Measurements from ENCODE around the gene RAB4A.

Gene RAB4A, protein sequence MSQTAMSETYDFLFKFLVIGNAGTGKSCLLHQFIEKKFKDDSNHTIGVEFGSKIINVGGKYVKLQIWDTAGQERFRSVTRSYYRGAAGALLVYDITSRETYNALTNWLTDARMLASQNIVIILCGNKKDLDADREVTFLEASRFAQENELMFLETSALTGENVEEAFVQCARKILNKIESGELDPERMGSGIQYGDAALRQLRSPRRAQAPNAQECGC
- total RNA-seq = 18.0 to 25.1 (median 21.7) reads per million in 4 donors

DNA sequence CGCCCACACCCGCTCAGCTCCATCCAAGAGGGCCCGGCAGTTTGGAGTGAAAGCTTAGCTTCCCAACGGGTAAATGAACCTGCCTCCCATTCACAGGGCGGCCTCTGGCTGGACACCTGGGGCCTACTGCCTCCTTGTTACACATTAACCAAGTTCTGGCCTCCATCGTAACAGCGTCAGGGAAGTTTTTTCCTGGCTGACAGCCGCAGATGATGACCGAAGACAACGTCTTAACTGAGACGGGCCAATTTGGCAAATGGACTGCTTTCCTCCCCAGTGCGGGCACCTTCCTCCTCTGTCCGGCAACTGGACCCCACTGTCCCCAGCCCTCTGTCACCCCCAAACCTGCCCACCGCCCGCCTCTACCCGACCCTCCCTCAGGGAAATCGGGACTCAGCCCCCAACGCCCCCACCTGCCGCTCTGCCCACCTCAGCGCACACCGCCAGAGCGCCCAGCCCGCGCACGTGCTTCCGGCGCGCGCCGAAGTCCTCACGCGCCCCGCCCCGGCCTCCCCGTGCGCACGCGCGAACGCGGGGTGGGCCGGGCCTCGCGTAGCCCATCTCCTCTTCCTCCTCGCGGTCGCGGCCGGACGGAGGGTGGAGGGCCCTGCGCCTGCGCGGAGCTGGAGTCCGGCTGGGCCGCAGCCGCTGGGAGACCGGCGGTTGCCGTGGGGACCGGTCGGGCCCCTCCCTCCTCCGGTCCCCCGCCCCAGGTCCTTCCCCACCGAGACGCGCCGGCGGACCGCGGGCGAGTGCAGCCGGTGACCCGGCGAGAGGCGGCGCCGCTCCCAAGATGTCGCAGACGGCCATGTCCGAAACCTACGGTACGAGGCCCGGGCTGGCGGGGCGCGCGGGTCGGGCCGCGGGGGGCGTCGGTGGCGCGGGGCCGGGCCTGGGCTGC, at the start of gene RAB4A:
Gene RAB4A, plus strand, starts transcription at position 565 of the 901 bp plus-strand sequence. Its CDS starts 229 bp downstream, at position 794.
- peak; percentile 55 to 83 (median 58) for DNase-seq

DNA sequence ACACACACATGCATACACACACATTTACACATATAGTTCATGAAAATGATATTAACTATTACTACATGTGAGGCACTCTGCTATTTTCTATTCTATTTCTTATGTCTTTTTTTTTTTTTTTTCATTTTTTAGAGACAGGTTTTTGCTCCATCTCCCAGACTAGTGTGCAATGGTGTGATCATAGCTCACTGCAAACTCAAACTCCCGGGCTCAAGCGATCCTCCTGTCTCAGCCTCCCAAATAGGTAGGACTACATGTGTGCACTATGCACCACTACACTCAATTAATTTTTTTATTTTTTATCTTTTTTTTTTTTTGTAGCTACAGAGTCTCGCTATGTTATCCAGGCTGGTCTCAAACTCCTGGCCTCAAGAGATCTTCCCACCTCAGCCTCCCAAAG, 48.8 kb upstream of the RAB4A start:
- no peak for DNase-seq

DNA sequence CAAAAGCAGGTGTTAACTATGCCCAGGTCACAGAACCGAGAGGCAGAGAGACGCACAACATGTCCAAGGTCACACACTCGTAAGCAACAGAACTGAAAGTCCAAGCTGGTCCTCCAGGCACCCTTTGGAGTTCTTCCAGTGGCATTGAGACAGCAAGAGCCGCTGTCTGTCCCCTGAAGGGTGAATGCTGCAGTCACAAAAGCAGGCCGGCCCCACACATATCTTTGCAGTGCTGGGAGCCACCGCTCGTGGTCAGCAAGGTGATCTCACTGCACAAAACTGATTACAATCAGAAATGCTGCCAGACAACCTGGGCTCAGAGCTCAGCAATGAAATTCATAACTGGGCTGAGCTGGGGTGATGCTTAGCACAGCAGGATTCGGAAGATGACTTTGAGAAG, 47.4 kb upstream of the RAB4A start:
- no peak for DNase-seq

DNA sequence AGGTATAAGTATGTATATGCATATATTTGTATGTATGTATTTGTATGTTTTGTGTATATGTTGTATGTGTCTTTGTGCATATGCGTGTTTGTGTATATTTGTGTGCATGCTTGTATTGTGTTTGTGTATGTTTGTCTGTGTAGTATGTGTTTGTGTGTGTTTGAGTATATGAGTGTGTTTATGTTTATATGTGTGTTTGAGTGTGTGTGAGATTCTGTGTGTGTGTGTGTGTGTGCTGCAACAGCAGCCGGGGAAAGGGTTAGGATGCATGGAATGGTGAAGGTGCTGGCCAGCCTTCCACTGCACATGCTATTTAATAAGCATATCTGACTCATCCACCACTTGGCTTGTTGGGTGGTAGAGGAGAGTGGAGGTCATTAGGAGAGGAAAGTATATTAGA, 46.6 kb upstream of the RAB4A start:
- no peak for DNase-seq

DNA sequence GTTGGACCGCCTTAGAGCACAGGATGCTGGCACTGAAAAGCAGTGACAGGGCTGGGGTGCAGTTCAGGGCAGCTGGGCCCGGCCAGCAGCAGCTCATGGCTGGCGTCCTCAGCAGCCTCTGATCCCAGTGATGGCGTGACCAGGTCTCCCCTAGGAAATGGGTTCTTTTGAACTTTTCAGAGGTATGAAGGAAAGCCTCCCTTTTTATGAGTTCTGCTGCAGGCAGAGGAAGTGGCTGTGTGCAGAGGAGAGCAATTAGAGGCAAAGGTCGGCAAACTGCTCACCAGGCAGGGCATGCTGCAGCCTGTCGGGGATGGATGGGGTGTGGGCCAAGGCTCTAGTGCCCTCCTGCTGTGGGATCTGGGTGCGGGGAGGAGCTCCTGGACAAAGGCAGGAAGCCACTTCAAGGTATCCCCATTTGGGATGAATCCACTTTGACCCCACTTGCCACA, 45.6 kb upstream of the RAB4A start:
- no peak for DNase-seq

DNA sequence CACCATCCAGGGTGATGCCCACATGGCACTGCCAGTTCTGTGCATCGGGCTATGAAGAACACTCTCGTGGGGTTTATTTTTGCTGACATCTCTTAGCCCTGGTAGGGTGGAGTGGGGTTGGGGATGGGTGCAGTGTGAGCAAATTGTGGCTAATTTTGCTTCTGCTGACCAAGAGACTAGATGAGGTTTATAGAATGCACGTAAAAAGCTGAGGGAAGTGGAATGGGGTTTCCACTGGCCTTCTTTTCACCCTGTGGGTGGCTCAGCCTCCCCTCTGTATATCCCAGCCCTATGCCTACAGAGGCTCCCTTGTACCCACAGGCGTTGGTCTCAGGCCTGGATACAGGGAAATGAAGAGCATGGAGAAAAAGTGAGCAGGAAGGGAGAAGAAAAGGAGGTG, 44.1 kb upstream of the RAB4A start:
- no peak for DNase-seq

DNA sequence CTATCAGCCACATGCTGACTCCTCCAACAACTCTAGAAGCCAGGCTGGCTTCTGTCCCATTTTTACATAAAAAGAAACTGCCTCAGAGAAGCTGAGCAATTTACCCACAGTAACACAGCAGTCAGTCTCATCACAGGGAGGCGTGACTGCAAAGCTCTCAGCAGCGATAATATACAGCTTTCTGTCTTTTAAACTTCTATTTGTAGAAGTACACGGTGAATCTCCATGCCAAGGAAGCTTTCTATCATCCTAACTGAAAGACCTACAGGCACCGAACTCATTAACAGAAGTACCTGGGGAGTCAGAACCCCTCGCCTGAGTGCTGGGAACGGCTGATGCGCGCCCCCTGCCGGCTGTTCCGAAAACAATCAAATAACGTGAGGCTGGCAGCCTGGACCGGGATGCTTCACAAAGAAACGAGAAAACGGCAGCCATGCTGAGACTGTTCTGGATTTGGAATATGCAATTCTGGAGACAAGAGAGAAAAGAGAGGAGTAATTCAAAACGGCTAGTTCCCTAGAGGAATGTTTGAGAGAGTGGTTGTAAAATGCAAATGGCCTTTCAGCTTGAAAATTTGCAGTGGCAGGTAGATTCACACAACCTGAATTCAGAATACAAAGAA, 43.5 kb upstream of the RAB4A start:
- peak; percentile 56 to 78 (median 69) for DNase-seq

DNA sequence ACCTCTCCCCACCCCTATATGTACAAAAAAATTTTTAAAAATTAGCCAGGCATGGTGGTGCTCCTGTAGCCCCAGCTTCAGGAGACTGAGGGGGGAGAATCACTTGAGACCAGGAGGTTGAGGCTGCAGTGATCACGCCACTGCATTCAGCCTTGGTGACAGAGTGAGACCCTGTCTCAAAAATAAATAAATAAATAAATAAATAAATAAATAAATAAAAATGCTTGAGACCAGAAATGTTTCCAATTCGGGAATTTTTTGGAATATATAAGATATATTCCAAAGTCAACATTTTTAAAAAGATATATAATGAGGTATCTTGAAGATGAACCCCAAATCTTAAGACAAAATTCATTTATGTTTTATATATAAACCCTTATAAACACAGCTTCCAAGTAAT, 42.4 kb upstream of the RAB4A start:
- no peak for DNase-seq

DNA sequence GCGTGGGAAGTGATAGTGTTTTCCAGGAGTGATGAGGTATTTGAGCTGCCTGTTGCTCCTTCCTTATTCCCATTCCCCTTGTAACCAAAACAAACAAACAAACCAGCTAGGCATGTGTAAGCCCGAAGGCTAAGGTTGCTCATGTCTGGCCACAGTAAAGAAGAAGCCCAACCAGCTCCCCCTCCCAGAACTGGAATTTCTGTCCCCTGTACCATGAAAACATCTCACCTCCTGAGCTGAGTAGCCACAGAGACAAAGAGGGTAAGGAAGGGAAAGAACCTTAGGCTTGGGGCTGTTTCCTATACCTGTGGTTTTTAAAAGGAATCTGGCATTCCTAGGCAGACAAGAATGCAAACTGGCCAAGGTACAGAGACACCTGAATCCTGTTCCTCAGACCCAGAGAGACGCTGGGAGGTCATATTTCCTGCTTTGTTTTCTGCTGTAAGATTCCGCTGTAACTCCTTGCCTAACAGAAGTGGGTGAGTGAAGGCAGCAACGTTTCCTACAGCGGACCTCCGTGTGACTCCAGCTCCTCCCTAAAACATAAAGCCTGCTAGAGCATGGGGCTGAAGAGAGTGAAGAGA, 41.7 kb upstream of the RAB4A start:
- no peak for DNase-seq

DNA sequence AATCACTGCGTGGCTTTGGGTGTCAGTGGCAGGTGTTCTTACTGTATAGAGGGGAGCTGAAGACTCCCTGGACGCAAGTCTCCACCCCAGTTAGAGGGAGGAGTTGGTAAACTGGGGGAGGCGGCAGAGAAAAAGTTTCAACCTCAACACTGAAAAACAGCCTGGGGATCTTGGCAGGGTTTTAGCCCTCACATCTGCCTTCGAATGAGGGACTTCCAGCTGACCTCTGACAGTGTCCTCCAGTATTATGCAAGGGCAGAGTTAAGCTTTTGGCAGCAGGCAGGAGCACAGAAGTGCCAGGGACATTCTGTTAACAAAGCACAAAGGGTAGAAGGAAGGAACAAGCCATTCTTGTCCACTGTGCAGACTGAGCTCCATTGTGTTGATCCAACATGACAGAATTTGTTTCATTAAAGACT, 41.2 kb upstream of the RAB4A start:
- no peak for DNase-seq

DNA sequence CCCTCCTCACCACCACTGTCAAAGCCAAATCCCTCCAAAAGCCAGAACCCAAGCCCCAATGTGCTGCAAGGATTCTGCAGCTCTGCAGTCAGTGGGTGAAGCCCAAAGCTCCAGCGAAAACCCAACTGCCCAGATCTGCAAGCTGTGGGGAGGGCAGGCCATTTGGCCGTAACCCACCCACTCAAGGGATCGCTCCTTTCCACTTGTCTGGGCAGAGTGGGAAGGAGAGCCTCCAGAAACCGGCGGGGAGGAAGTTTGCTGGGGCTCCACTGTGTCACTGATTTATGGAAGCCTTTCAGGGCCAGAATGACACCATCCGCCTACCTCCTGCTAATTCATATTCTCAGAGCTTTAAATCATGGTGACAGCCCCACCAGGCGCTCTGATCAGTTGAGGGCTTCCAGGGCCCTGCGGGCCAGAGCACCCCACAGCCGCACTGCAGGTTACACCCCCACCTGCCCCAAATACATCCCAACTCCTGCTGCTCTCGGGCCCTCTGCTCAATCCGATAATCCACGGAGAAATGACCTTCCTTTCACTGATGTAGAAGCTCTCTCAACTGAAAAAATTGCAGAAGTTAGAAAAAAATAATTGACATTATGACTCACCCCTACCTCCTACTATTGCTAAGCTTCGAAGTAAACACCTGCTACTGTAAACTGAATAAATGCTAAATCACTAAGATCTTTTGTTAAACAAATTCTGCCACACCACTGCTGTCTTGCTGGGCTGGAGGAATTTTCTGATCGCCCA, 40.6 kb upstream of the RAB4A start:
- no peak for DNase-seq

DNA sequence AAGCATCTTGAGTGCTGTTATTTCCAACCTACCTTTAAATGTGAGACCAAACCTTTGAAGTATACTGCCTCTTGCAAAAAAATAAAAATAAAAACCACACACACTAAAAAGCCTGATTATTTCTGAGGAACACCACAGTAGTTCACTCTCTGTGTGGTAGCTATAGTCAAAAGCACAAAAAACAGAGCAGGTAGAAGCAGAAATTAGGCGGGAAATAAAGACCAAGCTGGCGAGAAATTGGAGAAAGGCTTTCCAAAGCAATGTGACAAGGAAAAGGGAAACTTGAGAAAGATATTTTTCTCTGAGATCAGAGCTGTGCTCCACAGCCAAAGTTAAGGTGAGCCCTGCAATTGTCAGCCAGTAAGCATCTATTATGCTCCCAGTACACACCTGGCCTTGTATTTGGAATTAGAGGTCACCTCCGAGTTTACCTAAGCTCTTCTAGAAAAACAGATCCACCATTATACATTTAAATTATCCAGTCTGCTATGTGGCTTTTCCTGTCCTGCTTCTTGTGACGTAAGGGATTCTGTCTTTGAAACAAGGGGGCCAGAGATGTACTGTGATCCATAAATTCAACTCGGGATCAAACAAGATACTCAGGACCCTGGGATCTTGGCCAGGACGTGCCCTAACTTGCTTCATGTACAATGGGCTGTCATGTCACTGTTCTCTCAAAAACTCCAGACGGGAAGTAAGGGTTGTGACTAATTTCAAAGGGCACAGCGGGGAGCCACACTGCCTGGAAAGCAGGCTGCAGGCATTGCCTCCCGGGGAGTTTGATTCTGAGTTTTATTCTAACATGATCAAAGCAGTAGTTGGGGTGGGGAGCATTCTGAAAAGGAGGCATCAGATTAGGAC, 39.8 kb upstream of the RAB4A start:
- DNase-seq = no peak

DNA sequence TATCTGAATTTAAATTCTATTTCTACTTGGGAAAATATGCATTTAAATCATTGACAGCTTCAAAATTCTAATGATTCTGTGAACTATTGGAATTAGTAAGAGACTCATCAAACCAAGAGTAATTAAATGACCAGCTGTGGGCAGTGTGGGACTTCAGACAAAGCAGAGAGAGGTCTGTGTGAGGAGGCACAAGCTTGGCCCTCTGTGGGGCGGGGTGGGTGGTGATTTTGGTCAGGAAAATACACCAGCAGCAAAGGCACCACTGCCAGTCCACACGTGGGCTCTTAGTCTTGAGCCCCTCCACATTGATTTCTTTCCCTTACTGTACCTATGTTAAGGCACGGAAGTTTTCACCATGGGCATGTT, 39.2 kb upstream of the RAB4A start:
- no peak for DNase-seq

DNA sequence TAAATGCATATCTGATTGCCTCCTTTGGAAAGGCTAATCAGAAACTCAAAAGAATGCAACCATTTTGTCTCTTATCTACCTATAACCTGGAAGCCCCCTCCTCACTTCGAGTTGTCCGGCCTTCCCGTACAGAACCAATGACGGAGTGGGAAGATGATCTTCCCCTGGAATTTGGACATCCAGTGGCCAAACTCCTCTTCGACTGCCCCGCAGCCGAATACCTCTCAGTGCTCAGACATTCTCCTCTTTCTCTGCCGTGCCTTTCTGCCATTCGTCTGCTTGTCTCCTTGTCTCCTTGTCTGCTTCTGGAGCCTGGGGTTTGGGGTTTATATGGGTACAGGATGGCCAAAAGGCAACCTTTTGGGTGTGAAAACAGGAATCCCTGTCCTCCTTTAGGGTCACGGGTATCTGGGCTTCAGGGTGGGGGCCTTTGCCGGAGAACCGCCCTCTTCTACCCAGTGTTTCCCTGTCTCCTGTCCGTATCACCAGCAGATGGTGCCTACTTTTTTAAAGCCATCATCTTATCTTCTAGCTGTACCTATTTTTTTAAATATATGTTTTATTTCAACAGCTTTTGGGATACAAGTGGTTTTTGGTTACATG, 35.9 kb upstream of the RAB4A start:
- DNase-seq = no peak

DNA sequence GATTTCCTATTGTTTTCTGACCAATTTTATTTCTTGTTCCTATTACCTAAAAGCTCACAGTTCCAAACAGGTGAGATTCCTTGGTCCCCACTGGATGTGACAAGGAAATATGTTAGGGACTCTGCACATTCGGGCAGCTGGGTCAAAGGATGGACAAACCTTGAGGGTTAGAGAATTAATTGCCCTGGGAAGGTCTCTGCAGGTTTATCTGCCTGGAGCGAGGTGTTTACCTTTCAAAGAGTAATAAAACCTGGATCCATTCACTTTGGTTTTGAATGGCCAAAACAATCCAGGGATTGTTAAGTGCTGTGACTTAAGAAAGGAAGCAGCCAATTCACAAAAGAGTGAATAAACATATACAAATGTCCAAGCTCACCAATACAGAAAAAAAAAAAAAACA, 33.6 kb upstream of the RAB4A start:
- no peak for DNase-seq

DNA sequence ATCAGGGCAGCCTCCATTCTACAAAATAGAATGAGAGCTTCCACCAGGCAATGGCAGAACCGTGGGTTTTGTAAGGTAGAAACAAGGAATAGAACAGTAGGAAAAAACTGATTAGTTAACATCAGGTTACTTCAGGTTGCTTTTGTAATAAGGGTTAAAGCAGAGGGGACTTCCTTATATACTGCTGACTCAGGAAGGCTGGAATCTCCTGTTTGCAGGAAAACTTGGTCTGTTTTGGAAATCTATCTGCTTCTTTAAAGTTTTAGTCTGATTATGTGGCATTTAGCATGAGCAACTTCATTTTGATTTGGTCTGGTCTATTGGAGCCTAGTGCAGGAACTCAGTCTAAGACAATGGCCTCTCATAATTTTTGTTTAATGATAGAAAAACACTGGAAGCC, 32.7 kb upstream of the RAB4A start:
- DNase-seq = no peak

DNA sequence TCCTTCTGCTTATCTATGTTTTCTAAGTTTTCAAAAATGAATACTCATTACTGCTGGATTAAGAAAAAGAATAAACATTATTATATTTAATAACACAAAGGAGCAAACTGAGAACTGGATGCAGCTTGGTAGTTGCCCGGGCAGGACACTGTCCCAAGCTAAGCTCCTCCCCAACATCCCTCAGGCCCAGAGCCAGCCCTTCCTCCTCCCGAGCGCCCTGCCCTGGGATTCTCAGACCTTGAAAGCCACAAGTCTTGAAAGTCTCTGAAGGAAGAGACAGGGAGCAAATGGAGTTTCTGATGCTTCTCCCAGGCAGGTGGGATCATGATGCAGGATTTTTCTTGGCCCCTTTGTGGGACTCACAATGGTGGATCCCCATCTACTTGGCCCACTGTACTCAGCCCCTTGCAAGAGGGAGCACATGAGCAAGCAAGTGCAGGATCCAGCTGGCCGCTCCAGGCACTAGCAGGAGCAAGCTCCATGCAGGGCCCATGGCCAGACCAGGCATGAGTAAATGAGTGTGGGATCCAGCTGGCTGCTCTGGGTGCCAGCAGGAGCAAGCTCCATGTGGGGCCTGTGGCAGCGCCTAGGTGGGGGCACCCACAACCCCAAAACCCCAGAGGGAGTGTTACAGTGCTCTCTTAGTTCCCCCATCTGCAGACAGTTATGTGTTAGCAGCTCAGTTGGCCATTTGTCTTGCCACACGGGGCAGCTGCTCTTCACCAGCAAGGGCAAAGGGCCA, 32.1 kb upstream of the RAB4A start:
- no peak for DNase-seq

DNA sequence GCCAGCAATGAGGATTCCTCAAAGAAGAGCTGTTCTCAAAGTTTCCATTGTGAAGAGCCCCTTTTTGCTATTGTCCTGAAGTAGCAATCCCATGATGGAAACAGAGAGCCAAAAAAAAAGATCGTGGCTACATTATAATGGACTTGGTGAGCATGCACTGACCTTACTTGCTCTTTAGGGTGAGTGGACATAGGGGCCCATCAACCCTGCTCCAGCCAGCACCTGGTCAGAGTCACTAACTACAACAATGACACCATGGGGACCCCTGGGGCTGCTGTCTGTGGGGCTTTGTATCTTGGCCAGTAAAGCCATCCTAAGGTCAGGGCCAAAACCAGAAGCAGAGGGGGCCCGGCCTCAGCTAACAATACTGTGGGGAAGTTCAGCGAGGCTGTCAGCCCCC, 30.4 kb upstream of the RAB4A start:
- DNase-seq = no peak

DNA sequence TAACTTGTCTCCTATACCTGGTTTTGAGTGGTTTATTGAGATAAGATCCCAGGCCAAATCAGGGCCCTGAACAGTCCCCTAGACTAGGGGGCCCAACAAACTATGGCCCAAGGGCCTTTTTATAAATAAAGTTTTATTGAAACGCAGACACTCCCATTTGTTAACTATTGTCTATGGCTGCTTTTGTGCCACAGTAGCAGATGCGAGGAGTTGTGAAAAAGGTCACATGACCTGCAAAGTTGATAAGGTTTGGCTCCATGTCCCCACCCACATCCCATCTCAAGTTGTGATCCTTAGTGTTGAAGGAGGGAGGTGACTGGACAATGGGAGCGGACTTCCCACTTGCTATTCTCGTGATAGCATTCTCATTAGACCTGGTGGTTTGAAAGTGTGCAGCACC, 29.5 kb upstream of the RAB4A start:
- DNase-seq = no peak

DNA sequence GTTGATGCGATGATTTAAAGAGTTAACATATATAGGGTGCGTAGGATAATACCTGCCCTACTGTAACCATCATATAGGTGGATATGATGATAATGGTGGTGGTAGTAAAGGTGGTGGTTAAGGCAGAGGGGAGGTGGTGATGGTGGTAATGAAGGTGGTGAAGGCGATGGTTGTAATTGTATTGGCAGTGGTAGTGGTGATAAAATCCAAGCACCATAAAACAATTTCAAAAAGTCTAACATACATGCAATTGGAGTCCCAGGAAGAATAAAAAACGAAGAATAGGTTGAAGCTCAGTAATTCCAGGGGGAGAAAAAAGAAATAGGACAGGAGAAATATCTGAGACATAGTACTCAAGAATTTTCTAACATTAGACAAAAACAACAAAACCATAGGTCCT, 27.3 kb upstream of the RAB4A start:
- no peak for DNase-seq
